PFSK-1 (cell line): Measurements from ENCODE around the gene CTNND2.

ENCODE experiments used
- POLR2AphosphoS5 ChIP-seq: IDR thresholded peaks from 2 replicates; pipeline ENCODE4 v1.6.1; 2012; ENCODE audit warnings: low read depth, mild to moderate bottlenecking, control low read depth, low read length, moderate library complexity
- TAF1 ChIP-seq: IDR thresholded peaks from 2 replicates; pipeline ENCODE4 v1.6.1; 2012; ENCODE audit warnings: low read length, control low read depth, borderline replicate concordance; ENCODE audit not compliant: insufficient read depth
- TF ChIP-seq, protein P1 (sequence below), 2 experiments: IDR thresholded peaks; 2 replicates each; pipeline versions ENCODE4 v1.6.1 to v1.8.0; 2011 to 2012; ENCODE audit warnings: low read depth in 2 of 2, low read length in 2 of 2, control low read depth in 1 of 2, inconsistent platforms in 1 of 2, mild to moderate bottlenecking in 1 of 2, moderate library complexity in 1 of 2; ENCODE audit not compliant: insufficient read depth in 1 of 2

DNA sequence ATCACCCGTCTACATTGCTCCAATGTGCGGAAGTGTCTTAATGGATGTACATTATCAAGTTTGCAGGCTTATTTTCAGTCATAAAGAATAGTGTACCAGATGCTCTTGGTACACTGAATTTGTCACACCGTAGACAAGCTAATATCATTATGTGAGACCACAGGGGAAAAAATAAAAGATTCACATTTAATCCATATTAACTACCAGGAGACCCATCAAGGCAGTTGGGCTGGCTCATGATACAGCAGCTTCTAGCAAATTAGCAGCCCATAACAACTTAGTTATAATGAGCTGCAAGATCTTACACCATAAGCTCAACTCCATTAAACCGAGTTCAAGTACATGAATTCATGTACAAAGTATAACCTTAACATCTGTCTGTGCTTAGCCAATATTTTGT is 324.9 kb downstream of the CTNND2 start:
- TF ChIP-seq, protein P1, sequence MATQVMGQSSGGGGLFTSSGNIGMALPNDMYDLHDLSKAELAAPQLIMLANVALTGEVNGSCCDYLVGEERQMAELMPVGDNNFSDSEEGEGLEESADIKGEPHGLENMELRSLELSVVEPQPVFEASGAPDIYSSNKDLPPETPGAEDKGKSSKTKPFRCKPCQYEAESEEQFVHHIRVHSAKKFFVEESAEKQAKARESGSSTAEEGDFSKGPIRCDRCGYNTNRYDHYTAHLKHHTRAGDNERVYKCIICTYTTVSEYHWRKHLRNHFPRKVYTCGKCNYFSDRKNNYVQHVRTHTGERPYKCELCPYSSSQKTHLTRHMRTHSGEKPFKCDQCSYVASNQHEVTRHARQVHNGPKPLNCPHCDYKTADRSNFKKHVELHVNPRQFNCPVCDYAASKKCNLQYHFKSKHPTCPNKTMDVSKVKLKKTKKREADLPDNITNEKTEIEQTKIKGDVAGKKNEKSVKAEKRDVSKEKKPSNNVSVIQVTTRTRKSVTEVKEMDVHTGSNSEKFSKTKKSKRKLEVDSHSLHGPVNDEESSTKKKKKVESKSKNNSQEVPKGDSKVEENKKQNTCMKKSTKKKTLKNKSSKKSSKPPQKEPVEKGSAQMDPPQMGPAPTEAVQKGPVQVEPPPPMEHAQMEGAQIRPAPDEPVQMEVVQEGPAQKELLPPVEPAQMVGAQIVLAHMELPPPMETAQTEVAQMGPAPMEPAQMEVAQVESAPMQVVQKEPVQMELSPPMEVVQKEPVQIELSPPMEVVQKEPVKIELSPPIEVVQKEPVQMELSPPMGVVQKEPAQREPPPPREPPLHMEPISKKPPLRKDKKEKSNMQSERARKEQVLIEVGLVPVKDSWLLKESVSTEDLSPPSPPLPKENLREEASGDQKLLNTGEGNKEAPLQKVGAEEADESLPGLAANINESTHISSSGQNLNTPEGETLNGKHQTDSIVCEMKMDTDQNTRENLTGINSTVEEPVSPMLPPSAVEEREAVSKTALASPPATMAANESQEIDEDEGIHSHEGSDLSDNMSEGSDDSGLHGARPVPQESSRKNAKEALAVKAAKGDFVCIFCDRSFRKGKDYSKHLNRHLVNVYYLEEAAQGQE (IDR thresholded peaks at IDR 0.05; ENCODE audit: insufficient read depth in 1 of 2, low read depth in 2 of 2, low read length in 2 of 2), result no peak
- no peak for TF ChIP-seq POLR2AphosphoS5
- no peak for TF ChIP-seq TAF1
